Lower lobe of right lung (tissue), 2 donors: ENCODE results near the gene TJP3. TPM values are rescaled to one million over a fixed set of nuclear protein-coding genes. Genes with fewer than 3 reads are reported as not detected.
"Not testable (repeated sequence)": the region's sequence is repeated elsewhere in the genome, so short reads cannot be mapped to it uniquely, and the experiment has no call there.

ENCODE experiments used
- ATAC-seq, 2 donors: fragments of 200-7000 bp; cut with Tn5 transposase; one replicate each; pipeline ENCODE4 v1.9.1; 2020 to 2022; ENCODE audit warnings: mild to moderate bottlenecking in 2 of 2, moderate library complexity in 2 of 2
- DNase-seq: peaks from one replicate; pipeline ENCODE4 v3.0.0-alpha.2; 2020
- H3K27ac ChIP-seq: fragments of 200-600 bp; one replicate; pipeline ENCODE4 v1.8.0; 2022
- H3K27me3 ChIP-seq: fragments of 200-600 bp; one replicate; pipeline ENCODE4 v1.8.0; 2022; ENCODE audit warnings: low read depth
- H3K36me3 ChIP-seq: fragments of 200-600 bp; one replicate; pipeline ENCODE4 v1.8.0; 2022; ENCODE audit warnings: mild to moderate bottlenecking
- H3K4me1 ChIP-seq: fragments of 200-600 bp; one replicate; pipeline ENCODE4 v1.8.0; 2022
- H3K4me3 ChIP-seq: fragments of 200-600 bp; one replicate; pipeline ENCODE4 v1.8.0; 2022; ENCODE audit warnings: mild to moderate bottlenecking
- H3K9me3 ChIP-seq: fragments of 200-600 bp; one replicate; pipeline ENCODE4 v1.8.0; 2022
- intact Hi-C: fragments of 100-400 bp; cut with DNase I; formaldehyde crosslinking; loops from one replicate; pipeline ENCODE4 v1.11.0; 2022
- total RNA-seq: library from RNA; stranded (reverse); fragmentation: NEBNext Ultra II Directional; extraction: Animal tissue kit (Norgen Biotek cat#: 25700); gene quantifications from one replicate; pipeline ENCODE4 v1.2.1, GENCODE V29; 2021
- TF ChIP-seq, protein P1 (sequence below): fragments of 200-600 bp; IDR thresholded peaks from one replicate; pipeline ENCODE4 v1.8.0; 2022; ENCODE audit warnings: antibody characterized with exemption, mild to moderate bottlenecking
- donor health status: DM: no; HTN: yes; CAD: no; lungs with severe emphysema.

TJP3 gene
- total RNA-seq, 1 donor from 2014 or later: 34.4 TPM

DNA sequence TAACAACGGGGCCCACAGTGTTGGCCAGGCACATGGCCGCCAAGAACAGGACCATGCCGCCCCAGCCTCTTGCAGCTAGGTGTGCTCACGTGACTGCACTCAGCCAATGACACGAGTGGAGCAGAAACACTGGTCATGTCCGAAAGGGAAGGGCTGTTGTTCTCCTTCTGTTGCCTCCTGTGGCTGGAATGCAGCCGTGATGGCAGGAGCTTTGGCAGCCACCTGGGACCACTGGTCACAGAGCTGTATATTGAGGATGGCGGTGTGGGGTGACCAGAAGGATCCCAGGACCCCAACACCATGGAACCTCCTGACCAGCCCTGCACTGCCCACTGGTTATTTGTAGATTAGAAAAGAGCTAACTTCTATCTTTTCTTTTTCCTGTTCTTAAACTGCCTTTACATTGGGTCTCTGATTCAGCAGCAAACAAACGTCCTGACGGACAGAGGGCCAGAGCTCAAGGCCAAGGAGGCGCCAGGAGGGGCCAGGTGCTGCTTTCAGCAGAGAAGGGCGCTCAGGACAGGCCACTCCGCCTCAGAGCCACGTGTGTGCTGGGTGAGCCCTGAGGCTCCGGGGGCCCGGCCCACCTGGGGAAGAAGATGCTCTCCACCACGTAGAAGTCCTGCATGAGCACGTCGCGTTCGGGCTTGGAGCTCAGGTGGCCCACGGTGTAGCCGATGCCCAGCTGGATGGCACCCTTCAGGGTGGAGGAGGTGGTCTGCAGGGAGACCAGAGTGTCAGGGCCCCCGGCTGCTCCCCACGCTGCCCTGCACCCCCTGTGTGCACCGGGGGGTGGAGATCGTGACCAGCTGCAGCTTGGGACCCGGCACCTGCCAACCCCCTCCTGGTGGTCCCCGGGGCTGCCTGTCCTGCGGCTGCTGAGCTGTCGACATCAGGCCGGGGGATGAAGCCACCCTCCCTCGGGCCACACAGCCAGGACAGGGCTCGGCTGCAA, 46.6 kb upstream of the TJP3 start:
- no peaks in the 10 kb centered on the region for H3K9me3 ChIP-seq
- TF ChIP-seq, protein P1, sequence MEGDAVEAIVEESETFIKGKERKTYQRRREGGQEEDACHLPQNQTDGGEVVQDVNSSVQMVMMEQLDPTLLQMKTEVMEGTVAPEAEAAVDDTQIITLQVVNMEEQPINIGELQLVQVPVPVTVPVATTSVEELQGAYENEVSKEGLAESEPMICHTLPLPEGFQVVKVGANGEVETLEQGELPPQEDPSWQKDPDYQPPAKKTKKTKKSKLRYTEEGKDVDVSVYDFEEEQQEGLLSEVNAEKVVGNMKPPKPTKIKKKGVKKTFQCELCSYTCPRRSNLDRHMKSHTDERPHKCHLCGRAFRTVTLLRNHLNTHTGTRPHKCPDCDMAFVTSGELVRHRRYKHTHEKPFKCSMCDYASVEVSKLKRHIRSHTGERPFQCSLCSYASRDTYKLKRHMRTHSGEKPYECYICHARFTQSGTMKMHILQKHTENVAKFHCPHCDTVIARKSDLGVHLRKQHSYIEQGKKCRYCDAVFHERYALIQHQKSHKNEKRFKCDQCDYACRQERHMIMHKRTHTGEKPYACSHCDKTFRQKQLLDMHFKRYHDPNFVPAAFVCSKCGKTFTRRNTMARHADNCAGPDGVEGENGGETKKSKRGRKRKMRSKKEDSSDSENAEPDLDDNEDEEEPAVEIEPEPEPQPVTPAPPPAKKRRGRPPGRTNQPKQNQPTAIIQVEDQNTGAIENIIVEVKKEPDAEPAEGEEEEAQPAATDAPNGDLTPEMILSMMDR: no peak
- no peak overlapping the region for H3K27ac ChIP-seq
- DNase-seq (no peak), ATAC-seq (no peak)
- H3K36me3 ChIP-seq: peaks cover 82% of the 10 kb centered on the region
- no peaks in the 10 kb centered on the region for H3K27me3 ChIP-seq
- intact Hi-C loops: no loop called here
- H3K4me1 ChIP-seq: peaks cover 5% of the 10 kb centered on the region
- no peak overlapping the region for H3K4me3 ChIP-seq

- peaks cover 65% of the 10 kb centered on the region for H3K36me3 ChIP-seq
- H3K27me3 ChIP-seq: no peaks in the 10 kb centered on the region
- H3K9me3 ChIP-seq: no peaks in the 10 kb centered on the region
- intact Hi-C loops: no loop called here
- H3K4me1 ChIP-seq: peaks cover 5% of the 10 kb centered on the region
- no peak overlapping the region for H3K27ac ChIP-seq
- no peak for DNase-seq
- TF ChIP-seq, protein P1: no peak
- no peak overlapping the region for H3K4me3 ChIP-seq
- no peak for ATAC-seq
Observed at GRCh38 chr19:3663838-3664237, 44.3 kb upstream of the TJP3 start.

DNA sequence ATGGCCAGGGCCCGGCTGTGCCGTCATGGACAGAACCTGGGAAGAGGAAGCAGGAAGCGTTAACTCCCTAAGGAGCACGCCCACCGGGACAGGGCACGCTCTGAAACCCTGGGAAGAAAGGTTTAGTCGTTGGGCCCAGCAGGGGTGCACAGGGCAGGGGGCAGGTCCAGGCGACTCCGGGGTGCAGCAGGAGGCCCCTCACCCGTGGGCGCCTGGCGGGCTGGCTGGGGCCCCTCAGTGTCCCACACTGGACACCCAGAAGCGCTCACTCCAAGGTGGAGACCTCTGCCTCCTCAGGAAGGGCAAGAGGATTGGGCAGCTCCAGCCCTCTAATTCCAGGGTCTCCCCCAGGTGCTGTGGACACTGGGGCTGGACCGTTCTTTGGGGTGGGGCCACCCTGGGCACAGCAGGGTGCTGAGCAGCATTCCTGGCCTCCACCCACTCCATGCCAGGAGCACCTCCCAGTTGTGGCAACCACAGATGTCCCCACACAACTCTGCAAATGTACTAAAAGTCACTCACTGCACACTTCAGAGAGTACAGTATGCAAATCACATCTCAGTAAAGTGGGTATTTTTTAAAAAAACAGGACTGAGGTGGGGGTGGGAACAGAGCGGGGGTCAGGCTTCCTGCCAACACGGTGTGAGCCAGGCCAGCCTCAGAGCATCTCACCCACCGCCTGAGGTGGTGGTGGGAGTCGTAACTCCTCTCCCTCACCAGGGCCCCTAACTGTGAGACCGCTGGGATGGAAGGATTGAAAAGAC, 43.1 kb upstream of the TJP3 start:
- intact Hi-C loops: no loop called here
- Histone ChIP-seq H3K36me3 (peaks cover 53% of the 10 kb centered on the region), H3K4me1 (peaks cover 8% of the 10 kb centered on the region), H3K27ac (no peak overlapping the region), H3K4me3 (no peak overlapping the region), H3K9me3 (no peaks in the 10 kb centered on the region), H3K27me3 (no peaks in the 10 kb centered on the region)
- TF ChIP-seq, protein P1: no peak
- DNase-seq: no peak
- no peak for ATAC-seq

DNA sequence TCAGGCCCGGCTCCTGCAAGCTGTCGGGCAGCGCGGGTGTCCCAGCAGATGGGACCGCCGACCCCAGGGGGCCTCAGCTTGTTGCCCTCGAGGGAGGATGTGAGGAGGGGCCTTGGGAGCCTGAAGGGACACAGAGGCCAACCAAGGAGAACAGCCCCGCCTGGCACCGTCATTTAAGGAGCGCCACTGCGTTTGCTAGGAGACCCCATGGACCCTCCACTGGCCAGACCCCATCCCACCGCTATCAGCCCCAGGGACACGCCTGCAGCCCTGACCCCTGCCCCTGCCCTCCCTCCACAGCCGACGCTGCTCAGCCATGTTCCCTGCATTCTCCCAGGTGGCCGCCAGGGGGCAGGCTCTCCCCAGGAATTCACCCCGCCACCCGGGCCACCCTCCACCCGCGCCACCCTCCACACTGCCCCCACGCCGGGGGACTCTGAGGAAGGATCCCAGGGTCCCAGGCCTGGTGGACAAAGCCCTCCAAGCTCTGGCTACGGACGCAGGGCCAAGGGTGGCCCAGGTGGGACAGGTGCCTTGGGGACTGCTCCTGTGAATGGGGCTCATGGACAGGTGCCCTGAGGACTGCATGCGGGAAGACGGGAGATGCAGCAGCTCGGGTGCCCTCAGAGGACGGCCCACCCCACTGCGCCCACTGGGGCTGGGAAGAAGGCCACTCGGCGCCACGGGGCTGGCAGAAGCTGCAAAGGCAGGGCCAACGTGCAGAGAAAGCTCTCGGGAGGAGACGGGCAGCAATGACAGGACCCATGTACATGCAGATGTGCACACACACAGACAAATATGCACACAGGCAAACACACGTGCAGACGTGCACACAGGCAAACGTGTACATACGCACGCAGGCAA, 42.3 kb upstream of the TJP3 start:
- H3K4me3 ChIP-seq: no peak overlapping the region
- intact Hi-C loops: no loop called here
- no peaks in the 10 kb centered on the region for H3K9me3 ChIP-seq
- DNase-seq (peak; percentile 76), ATAC-seq (peak; percentile 80 to 83)
- TF ChIP-seq, protein P1: peak; percentile 91
- H3K36me3 ChIP-seq: peaks cover 44% of the 10 kb centered on the region
- peaks cover 16% of the 10 kb centered on the region for H3K4me1 ChIP-seq
- H3K27ac ChIP-seq: no peak overlapping the region
- no peaks in the 10 kb centered on the region for H3K27me3 ChIP-seq

DNA sequence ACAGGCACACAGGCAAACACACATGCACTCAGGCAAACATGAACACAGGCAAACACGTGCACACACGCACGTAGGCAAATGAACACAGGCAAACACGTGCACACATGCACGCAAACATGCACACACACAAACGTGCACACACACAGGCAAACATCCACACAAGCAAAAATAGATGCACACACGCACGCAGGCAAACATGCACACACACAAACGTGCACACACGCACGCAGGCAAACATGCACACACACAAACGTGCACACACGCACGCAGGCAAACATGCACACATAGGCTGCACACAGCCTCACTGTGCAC, 41.7 kb upstream of the TJP3 start:
- intact Hi-C loops, DNase-seq, H3K9me3 ChIP-seq, H3K27me3 ChIP-seq, ATAC-seq, H3K4me3 ChIP-seq, H3K27ac ChIP-seq: not testable (repeated sequence)
- Histone ChIP-seq H3K36me3 (peaks cover 39% of the 10 kb centered on the region), H3K4me1 (peaks cover 22% of the 10 kb centered on the region)
